ENCODE results near the gene RCE1. TPM values are rescaled to one million over a fixed set of nuclear protein-coding genes. Genes with fewer than 3 reads are reported as not detected.

The RCE1 gene
- total and polyA plus RNA-seq, 2 donors (not counting 3 experiments of a cell fraction or from before 2014, with no cell fraction given) = 26.9 to 47.4 TPM

- ChIA-PET POLR2A (no interaction called here), CTCF (interaction anchor here (2.2 kb wide), 1 partner anchor 9 kb away, joined by 10 read pairs; no protein-coding TSS in a partner anchor)
- H3K27ac ChIP-seq (ENCODE audit: insufficient read depth, low read depth, low read length) = no peak overlapping the region
- no peak overlapping the region for H3K9ac ChIP-seq (replicated peaks; ENCODE audit: extremely low read depth, insufficient read depth, low read length)
- intact Hi-C loops (cut with micrococcal nuclease) (no loop called here), dilution Hi-C loops (cut with MboI; ENCODE audit: extremely low pct_ligation_motif_present, low sequenced_read_pairs) (no loop called here)
- no peak overlapping the region for H2AFZ ChIP-seq (ENCODE audit: low read depth, low read length)
- no peak for TF ChIP-seq GATA2 (IDR thresholded peaks at IDR 0.05; ENCODE audit: insufficient read depth, insufficient read length, low read depth, low read length)
- TF ChIP-seq CTCF (IDR thresholded peaks at IDR 0.05; ENCODE audit: extremely low read depth in 1 of 2, insufficient read depth in 1 of 2, low read depth in 1 of 2, low read length in 2 of 2) = no peak
- TF ChIP-seq MAX (IDR thresholded peaks at IDR 0.05; ENCODE audit: insufficient read depth, insufficient read length) = no peak
- TF ChIP-seq JUN (IDR thresholded peaks at IDR 0.05; ENCODE audit: borderline replicate concordance, insufficient read depth, insufficient read length, low read depth) = no peak
- TF ChIP-seq MYC (IDR thresholded peaks at IDR 0.05; ENCODE audit: low read depth, low read length) = no peak
- TF ChIP-seq POLR2AphosphoS5 (IDR thresholded peaks at IDR 0.05; ENCODE audit: insufficient read depth, low read depth, low read length) = no peak
- no peak for TF ChIP-seq POLR2A (IDR thresholded peaks at IDR 0.05; ENCODE audit: low read depth, low read length)
- TF ChIP-seq FOS (IDR thresholded peaks at IDR 0.05; ENCODE audit: borderline replicate concordance, insufficient read depth, low read length) = no peak
- no peak for TF ChIP-seq EZH2 (IDR thresholded peaks at IDR 0.05; ENCODE audit: borderline replicate concordance, low read depth, low read length, severe bottlenecking)
- H3K9me3 ChIP-seq (replicated peaks; ENCODE audit: control insufficient read depth, insufficient read depth, low read length) = no peaks in the 10 kb centered on the region
- H4K20me1 ChIP-seq (replicated peaks; ENCODE audit: control insufficient read depth, extremely low read depth, insufficient read depth, low read length) = no peaks in the 10 kb centered on the region
- H3K4me1 ChIP-seq (ENCODE audit: control insufficient read depth, extremely low read depth, insufficient read depth, low read length) = no peaks in the 10 kb centered on the region
- DNase-seq (ENCODE audit: low read depth, low spot score) (no peak), FAIRE-seq (no peak)
- H3K4me3 ChIP-seq (replicated peaks in 1 of 3; ENCODE audit: insufficient read depth in 1 of 3, low read depth in 1 of 3, low read length in 3 of 3) = no peak overlapping the region
- no peak overlapping the region for H3K4me2 ChIP-seq (ENCODE audit: insufficient read depth, low read length)
- no peaks in the 10 kb centered on the region for H3K27me3 ChIP-seq (ENCODE audit: control insufficient read depth in 2 of 2, insufficient read depth in 2 of 2, low read length in 2 of 2)
- BruUV-seq (replicated peaks) = no TSS peak
- H3K9me1 ChIP-seq (replicated peaks; ENCODE audit: control insufficient read depth, extremely low read depth, insufficient read depth, low read length) = no peaks in the 10 kb centered on the region
- no peaks in the 10 kb centered on the region for H3K36me3 ChIP-seq (ENCODE audit: control insufficient read depth in 2 of 2, extremely low read depth in 1 of 2, insufficient read depth in 2 of 2, low read length in 2 of 2)
- no peaks in the 10 kb centered on the region for H3K79me2 ChIP-seq (ENCODE audit: control insufficient read depth, insufficient read depth, low read length)
Measured at GRCh38 chr11:66874232-66874631, 31.0 kb downstream of the RCE1 start.

Data from endothelial cell of umbilical vein (primary cell).